Panc1 (cell line): ENCODE data around the gene SLC26A4.

Experiments used
- POLR2AphosphoS5 ChIP-seq: IDR thresholded peaks from 2 replicates; pipeline ENCODE4 v1.6.1; 2012; ENCODE audit warnings: mild to moderate bottlenecking, low read depth, low read length, moderate library complexity
- TF ChIP-seq, protein P1 (sequence below): fragments of 450-650 bp; IDR thresholded peaks from 2 replicates; pipeline ENCODE4 v1.5.1; 2017; ENCODE audit warnings: mild to moderate bottlenecking
- TF ChIP-seq, protein P2 (sequence below), 2 experiments: IDR thresholded peaks; 2 replicates each; pipeline ENCODE4 v1.6.1; 2011 to 2012; ENCODE audit warnings: low read depth in 2 of 2, control low read depth in 1 of 2, low read length in 1 of 2, mild to moderate bottlenecking in 1 of 2, moderate library complexity in 1 of 2; ENCODE audit not compliant: insufficient read depth in 1 of 2

GRCh38 chr7:107690084-107690483 lies 29.5 kb downstream of the SLC26A4 start:
- TF ChIP-seq, protein P1, sequence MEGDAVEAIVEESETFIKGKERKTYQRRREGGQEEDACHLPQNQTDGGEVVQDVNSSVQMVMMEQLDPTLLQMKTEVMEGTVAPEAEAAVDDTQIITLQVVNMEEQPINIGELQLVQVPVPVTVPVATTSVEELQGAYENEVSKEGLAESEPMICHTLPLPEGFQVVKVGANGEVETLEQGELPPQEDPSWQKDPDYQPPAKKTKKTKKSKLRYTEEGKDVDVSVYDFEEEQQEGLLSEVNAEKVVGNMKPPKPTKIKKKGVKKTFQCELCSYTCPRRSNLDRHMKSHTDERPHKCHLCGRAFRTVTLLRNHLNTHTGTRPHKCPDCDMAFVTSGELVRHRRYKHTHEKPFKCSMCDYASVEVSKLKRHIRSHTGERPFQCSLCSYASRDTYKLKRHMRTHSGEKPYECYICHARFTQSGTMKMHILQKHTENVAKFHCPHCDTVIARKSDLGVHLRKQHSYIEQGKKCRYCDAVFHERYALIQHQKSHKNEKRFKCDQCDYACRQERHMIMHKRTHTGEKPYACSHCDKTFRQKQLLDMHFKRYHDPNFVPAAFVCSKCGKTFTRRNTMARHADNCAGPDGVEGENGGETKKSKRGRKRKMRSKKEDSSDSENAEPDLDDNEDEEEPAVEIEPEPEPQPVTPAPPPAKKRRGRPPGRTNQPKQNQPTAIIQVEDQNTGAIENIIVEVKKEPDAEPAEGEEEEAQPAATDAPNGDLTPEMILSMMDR: no peak
- TF ChIP-seq, protein P2, sequence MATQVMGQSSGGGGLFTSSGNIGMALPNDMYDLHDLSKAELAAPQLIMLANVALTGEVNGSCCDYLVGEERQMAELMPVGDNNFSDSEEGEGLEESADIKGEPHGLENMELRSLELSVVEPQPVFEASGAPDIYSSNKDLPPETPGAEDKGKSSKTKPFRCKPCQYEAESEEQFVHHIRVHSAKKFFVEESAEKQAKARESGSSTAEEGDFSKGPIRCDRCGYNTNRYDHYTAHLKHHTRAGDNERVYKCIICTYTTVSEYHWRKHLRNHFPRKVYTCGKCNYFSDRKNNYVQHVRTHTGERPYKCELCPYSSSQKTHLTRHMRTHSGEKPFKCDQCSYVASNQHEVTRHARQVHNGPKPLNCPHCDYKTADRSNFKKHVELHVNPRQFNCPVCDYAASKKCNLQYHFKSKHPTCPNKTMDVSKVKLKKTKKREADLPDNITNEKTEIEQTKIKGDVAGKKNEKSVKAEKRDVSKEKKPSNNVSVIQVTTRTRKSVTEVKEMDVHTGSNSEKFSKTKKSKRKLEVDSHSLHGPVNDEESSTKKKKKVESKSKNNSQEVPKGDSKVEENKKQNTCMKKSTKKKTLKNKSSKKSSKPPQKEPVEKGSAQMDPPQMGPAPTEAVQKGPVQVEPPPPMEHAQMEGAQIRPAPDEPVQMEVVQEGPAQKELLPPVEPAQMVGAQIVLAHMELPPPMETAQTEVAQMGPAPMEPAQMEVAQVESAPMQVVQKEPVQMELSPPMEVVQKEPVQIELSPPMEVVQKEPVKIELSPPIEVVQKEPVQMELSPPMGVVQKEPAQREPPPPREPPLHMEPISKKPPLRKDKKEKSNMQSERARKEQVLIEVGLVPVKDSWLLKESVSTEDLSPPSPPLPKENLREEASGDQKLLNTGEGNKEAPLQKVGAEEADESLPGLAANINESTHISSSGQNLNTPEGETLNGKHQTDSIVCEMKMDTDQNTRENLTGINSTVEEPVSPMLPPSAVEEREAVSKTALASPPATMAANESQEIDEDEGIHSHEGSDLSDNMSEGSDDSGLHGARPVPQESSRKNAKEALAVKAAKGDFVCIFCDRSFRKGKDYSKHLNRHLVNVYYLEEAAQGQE (IDR thresholded peaks at IDR 0.05; ENCODE audit: insufficient read depth in 1 of 2, low read depth in 2 of 2, low read length in 1 of 2): no peak
- no peak for TF ChIP-seq POLR2AphosphoS5
